ENCODE data around the gene DISC1. TPM values are rescaled to one million over a fixed set of nuclear protein-coding genes. Genes with fewer than 3 reads are reported as not detected.

The DISC1 gene
- total RNA-seq, 1 experiment from 2014 or later: 3.3 TPM

DNA sequence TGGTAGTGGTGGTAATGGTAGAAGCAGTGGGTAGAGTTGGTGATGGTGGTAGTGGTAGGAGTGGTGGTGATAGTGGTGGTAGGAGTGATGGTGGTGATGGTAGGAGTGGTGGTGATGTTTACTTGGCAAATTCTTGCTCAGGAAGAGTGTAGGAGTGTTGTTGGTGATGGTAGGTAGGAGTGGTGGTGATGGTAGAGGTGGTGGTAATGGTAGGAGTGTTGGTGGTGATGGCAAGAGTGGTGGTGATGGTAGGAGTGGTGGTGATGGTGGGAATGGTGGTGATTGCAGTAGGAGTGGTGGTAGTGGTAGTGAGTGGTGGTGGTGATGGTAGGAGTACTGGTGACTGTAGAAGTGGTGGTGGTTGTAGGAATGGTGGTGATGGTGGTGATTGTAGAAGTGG is 106.5 kb downstream of the DISC1 start:
- no peak for DNase-seq (ENCODE audit: low read depth in 1 of 2, low spot score in 2 of 2)
- Histone ChIP-seq H3K27ac (no peak overlapping the region), H3K4me3 (no peak overlapping the region), H3K27me3 (replicated peaks) (no peaks in the 10 kb centered on the region), H3K4me1 (replicated peaks) (no peaks in the 10 kb centered on the region), H3K36me3 (no peaks in the 10 kb centered on the region), H3K9me3 (replicated peaks) (no peaks in the 10 kb centered on the region)

DNA sequence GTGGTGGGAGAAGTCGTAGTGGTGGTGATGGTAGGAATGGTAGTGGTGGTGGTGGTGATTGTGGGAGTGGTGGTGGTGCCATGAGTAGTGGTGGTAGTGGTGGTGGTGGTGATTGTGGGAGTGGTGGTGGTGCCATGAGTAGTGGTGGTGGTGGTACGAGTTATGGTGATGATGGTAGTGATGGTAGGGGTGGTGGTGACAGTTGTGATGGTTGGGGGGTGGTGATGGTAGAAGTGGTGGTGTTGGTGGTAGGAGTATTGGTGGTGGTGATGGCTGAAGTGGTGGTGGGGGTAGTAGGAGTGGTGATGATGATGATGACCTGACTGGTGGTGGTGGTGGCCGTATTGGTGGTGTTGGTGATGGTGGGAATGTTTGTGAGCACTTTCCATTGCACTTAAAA is 107.1 kb downstream of the DISC1 start:
- DNase-seq (ENCODE audit: low read depth in 1 of 2, low spot score in 2 of 2): no peak
- Histone ChIP-seq H3K27me3 (replicated peaks) (no peaks in the 10 kb centered on the region), H3K4me3 (no peak overlapping the region), H3K36me3 (no peaks in the 10 kb centered on the region), H3K9me3 (replicated peaks) (no peaks in the 10 kb centered on the region), H3K4me1 (replicated peaks) (no peaks in the 10 kb centered on the region), H3K27ac (no peak overlapping the region)

DNA sequence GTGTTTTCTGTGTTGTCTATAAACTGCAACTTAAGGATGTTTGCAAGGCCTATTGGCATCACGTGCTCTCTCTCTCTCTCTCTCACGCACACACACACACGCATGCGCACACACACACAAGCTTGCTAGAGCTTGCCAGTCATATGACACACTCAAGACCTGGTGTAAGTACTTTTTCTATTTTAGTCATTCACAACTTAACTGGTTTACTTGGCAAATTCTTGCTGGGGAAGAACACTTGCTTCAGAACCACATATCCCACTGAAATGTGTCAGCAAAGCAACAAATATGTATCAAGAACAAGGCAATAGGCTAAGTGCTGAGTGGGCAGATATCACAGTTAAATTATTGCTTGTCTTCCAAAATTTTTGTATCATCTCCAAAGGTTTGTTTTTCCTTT is 107.8 kb downstream of the DISC1 start:
- H3K4me3 ChIP-seq: no peak overlapping the region
- H3K27me3 ChIP-seq (replicated peaks): no peaks in the 10 kb centered on the region
- H3K9me3 ChIP-seq (replicated peaks): no peaks in the 10 kb centered on the region
- no peaks in the 10 kb centered on the region for H3K36me3 ChIP-seq
- no peaks in the 10 kb centered on the region for H3K4me1 ChIP-seq (replicated peaks)
- DNase-seq (ENCODE audit: low read depth in 1 of 2, low spot score in 2 of 2): no peak
- H3K27ac ChIP-seq: no peak overlapping the region

DNA sequence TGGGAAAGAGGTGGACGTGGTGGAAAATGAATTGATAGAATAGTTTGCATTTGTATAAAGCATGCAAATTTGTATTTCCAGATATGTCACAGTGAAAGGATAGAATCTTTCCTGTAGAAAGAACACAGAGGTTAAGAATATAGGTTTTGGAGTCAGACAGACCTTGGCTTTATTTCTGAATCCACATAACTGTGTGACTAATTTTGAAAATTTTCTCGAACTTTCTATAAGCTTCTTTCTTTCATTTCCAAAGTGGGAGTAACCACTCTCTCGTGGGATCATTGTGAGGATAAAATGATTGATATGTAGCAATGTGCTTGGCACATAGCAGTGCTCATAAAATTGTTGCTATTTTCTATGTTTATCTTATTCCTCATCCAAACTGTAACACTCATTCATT is 108.8 kb downstream of the DISC1 start:
- no peak for DNase-seq (ENCODE audit: low read depth in 1 of 2, low spot score in 2 of 2)
- Histone ChIP-seq H3K4me1 (replicated peaks) (no peaks in the 10 kb centered on the region), H3K4me3 (no peak overlapping the region), H3K27me3 (replicated peaks) (no peaks in the 10 kb centered on the region), H3K27ac (no peak overlapping the region), H3K9me3 (replicated peaks) (no peaks in the 10 kb centered on the region), H3K36me3 (no peaks in the 10 kb centered on the region)

DNA sequence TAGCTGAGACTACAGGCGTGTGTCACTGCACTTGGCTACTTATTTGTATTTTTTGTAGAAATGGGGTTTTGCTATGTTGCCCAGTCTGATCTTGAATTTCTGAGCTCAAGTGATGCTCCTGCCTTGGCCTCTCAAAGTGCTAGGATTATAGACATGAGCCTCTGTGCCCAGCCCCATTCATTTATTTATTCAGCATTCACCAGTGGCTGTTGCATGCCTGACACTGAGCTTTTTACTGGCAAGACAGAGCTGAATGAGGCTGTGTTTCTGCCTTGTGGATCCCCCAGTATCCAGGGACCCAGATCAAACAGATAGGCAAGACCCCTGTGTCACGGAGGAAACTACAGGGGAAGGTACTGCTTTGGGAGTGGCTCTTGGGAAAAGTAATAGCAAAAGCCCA is 109.4 kb downstream of the DISC1 start:
- H3K4me3 ChIP-seq: no peak overlapping the region
- DNase-seq (ENCODE audit: low read depth in 1 of 2, low spot score in 2 of 2): no peak
- H3K27ac ChIP-seq: no peak overlapping the region
- H3K36me3 ChIP-seq: no peaks in the 10 kb centered on the region
- H3K9me3 ChIP-seq (replicated peaks): no peaks in the 10 kb centered on the region
- no peaks in the 10 kb centered on the region for H3K27me3 ChIP-seq (replicated peaks)
- H3K4me1 ChIP-seq (replicated peaks): no peaks in the 10 kb centered on the region

DNA sequence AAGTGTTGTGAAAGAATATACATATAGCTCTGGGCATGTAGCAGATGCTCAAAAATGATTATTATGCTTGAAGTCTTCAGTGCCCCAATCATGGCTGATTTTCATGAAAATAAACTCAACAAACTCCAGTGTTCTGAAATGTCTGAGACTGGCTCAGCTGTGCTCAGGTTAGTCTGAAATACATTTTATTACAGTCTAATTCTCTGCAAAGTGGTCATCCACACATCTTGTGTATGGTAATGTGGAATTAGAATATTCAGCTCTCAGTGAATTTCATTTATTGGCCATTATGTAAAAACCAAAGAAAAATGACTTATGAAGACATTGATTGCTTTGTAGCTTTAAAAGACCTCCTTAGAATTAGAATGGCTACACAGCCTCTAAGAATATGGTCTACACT is 109.9 kb downstream of the DISC1 start:
- H3K4me1 ChIP-seq (replicated peaks): no peaks in the 10 kb centered on the region
- no peaks in the 10 kb centered on the region for H3K36me3 ChIP-seq
- no peaks in the 10 kb centered on the region for H3K9me3 ChIP-seq (replicated peaks)
- H3K27ac ChIP-seq: no peak overlapping the region
- no peak overlapping the region for H3K4me3 ChIP-seq
- no peak for DNase-seq (ENCODE audit: low read depth in 1 of 2, low spot score in 2 of 2)
- H3K27me3 ChIP-seq (replicated peaks): no peaks in the 10 kb centered on the region

DNA sequence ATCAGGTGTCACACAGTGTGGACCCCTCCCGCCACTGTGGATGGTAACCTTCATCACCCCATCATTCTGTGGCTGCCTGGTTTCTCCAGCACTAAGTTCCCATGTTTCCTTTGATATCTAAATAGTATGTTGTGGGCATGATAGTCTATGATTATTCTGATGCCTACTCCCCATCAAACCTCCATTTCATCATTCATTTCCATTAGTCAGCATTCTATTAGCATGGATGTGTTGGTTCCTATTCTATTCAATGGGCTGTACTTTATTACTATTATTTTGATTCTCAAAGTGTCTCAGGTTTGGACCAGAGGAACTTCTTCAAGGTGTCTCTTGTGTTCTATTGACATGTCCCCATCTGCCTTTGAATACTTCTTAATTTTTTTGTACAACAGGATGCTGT is 112.0 kb downstream of the DISC1 start:
- Histone ChIP-seq H3K27ac (no peak overlapping the region), H3K9me3 (replicated peaks) (no peaks in the 10 kb centered on the region), H3K36me3 (no peaks in the 10 kb centered on the region), H3K4me3 (no peak overlapping the region), H3K4me1 (replicated peaks) (no peaks in the 10 kb centered on the region), H3K27me3 (replicated peaks) (no peaks in the 10 kb centered on the region)
- no peak for DNase-seq (ENCODE audit: low read depth in 1 of 2, low spot score in 2 of 2)

DNA sequence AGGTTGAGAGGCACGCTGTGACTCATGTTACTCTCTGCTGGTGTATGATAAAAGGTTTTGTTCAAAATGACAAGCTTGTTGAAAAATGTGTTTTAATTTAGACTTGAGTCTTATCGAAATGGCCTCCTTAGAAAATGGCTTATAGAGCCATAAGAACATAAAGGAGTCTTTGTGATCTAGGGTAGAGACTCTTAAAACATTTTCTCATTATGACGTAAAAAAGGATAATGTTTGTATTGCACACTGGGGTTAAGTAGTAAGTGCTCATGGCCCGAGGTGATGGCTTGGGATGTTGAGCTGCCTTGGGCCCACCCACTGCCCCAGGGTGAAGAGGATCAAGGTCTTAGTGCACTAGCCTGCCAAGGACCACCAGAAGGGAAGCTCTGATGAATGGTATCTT is 117.4 kb downstream of the DISC1 start:
- H3K27me3 ChIP-seq (replicated peaks): no peaks in the 10 kb centered on the region
- no peaks in the 10 kb centered on the region for H3K36me3 ChIP-seq
- no peaks in the 10 kb centered on the region for H3K9me3 ChIP-seq (replicated peaks)
- no peak overlapping the region for H3K27ac ChIP-seq
- DNase-seq (ENCODE audit: low read depth in 1 of 2, low spot score in 2 of 2): no peak
- no peak overlapping the region for H3K4me3 ChIP-seq
- no peaks in the 10 kb centered on the region for H3K4me1 ChIP-seq (replicated peaks)

DNA sequence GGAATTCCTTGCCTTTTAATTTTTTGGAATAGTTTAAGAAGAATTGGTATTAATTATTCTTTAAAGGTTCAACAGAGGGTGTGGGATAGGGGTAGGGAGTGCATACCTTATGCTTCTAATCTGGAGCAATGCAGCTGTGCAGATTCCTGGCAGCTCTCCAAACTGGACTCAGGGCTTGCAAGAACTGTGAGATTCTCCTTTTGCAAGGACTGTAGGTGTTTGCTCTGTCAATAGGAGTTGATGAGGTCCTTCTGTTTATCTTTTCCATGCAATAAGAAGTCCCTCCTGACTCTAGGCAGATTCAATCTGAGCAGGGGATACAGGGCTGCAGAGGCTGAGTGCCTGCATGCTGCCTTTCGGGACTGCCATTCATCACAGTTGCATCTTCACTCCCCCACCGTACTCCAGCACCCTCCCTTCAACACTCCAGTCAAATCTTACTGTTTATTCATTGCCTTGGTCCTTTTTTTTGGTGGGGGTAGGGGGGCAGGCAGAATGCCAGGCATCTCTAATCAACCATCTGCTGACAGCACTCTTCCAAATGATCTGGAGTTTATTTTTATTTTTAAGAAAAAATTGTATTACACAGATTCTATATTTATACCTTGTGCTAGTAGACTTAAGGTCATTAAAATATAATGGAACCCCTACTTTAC is 122.3 kb downstream of the DISC1 start:
- H3K9me3 ChIP-seq (replicated peaks): no peaks in the 10 kb centered on the region
- DNase-seq (ENCODE audit: low read depth in 1 of 2, low spot score in 2 of 2): no peak
- H3K4me3 ChIP-seq: no peak overlapping the region
- H3K4me1 ChIP-seq (replicated peaks): no peaks in the 10 kb centered on the region
- H3K36me3 ChIP-seq: no peaks in the 10 kb centered on the region
- no peak overlapping the region for H3K27ac ChIP-seq
- no peaks in the 10 kb centered on the region for H3K27me3 ChIP-seq (replicated peaks)

DNA sequence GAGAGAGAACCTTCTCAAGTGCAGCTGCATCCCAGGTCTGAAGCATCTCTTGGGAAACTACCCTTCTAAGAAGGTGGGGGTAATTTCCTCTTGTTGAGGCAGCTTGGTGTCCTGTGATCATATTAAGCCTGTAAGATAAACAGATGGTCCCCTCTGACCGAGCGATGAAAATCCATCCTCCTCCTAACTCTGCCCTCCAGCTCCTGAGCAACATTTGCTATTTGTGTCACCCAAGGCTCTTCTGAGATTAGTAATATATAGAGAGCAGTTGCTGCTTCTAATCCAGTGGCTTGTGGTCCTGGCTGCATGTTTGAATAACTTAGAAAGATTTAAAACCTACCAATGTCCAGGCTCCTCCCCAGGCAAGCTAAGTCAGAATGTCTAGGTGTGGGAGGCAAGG is 123.7 kb downstream of the DISC1 start:
- no peaks in the 10 kb centered on the region for H3K27me3 ChIP-seq (replicated peaks)
- no peak for DNase-seq (ENCODE audit: low read depth in 1 of 2, low spot score in 2 of 2)
- H3K9me3 ChIP-seq (replicated peaks): no peaks in the 10 kb centered on the region

DNA sequence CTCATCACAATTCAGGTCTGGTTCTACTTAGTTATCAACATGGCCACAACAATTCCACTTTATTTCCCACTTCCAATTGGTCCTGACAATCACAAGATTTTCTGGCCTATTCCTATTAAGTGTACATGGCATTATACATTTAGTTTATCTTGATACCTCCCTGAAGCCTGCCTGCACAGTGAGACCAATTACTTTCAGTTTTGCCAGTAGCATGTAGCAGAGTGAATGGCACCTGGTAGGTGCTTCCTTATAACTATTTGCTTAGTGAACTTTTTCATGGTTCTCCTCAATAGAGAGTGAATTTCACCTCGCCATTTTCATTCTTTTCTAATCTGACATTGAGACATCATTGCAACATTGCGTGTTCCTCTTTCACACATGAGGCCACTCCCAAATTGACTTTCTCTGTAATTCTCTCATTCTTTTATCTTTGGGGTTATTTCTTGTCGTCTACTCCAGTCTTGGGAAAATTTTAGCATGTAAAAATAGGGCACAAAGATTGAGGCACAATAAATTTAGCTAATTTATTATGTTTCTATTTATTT is 124.3 kb downstream of the DISC1 start:
- H3K27ac ChIP-seq: no peak overlapping the region
- no peaks in the 10 kb centered on the region for H3K27me3 ChIP-seq (replicated peaks)
- DNase-seq (ENCODE audit: low read depth in 1 of 2, low spot score in 2 of 2): no peak
- H3K9me3 ChIP-seq (replicated peaks): no peaks in the 10 kb centered on the region
- H3K4me1 ChIP-seq (replicated peaks): no peaks in the 10 kb centered on the region
- H3K36me3 ChIP-seq: no peaks in the 10 kb centered on the region
- H3K4me3 ChIP-seq: no peak overlapping the region

More for the DNA sequence above, 123.7 kb downstream of the DISC1 start:
- Histone ChIP-seq H3K36me3 (no peaks in the 10 kb centered on the region), H3K27ac (no peak overlapping the region), H3K4me1 (replicated peaks) (no peaks in the 10 kb centered on the region), H3K4me3 (no peak overlapping the region)

DNA sequence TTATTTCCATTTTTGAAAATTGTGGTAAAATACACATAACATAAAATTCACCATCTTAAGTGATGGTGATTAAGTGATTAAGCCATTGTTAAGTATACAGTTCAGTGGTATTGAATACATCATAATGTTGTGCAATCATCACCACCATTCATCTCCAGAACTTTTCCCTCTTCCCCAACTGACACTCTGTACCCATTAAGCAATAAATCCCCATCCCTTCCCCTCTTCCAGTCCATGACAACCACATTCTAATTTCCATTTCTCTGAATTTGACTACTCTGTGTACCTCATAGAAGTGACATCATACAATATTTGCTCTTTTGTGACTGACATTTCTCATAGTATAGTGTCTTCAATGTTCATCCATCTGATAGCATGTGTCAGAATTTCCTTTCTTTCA is 124.8 kb downstream of the DISC1 start:
- no peaks in the 10 kb centered on the region for H3K4me1 ChIP-seq (replicated peaks)
- no peaks in the 10 kb centered on the region for H3K9me3 ChIP-seq (replicated peaks)
- no peaks in the 10 kb centered on the region for H3K27me3 ChIP-seq (replicated peaks)
- H3K36me3 ChIP-seq: no peaks in the 10 kb centered on the region
- no peak overlapping the region for H3K27ac ChIP-seq
- H3K4me3 ChIP-seq: no peak overlapping the region
- DNase-seq (ENCODE audit: low read depth in 1 of 2, low spot score in 2 of 2): no peak

DNA sequence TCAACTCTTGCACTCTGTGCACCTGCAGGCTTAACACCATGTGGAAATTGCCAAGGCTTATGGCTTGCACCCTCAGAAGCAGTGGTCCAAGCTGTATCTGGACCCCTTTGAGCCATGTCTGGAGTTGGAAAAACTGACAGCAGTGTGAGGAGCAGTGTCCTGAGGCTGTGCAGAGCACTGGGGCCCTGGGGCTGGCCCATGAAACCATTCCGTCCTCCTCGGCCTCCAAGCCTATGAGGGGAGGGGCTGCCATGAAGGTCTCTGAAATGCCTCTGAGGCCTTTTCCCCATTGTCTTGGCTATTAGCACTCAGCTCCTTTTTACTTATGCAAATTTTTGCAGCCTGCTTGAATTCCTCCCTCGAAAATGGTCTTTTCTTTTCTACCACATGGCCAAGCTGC is 126.7 kb downstream of the DISC1 start:
- Histone ChIP-seq H3K4me1 (replicated peaks) (no peaks in the 10 kb centered on the region), H3K9me3 (replicated peaks) (no peaks in the 10 kb centered on the region), H3K4me3 (no peak overlapping the region), H3K27ac (no peak overlapping the region), H3K27me3 (replicated peaks) (no peaks in the 10 kb centered on the region), H3K36me3 (no peaks in the 10 kb centered on the region)
- DNase-seq (ENCODE audit: low read depth in 1 of 2, low spot score in 2 of 2): no peak

DNA sequence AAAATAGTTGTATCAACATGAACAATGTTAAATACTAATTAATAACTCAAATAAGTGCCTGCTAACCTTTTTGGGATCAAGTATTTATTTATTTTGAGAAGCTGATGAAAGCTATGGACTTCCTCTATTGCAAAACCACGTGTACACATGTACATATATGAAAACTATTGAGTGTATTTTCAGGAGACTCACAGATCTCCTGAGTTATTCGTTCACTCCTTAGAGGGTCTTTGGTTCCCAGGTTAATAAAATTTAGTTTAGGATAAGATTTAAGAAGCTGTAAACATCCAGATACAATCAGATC is 130.5 kb downstream of the DISC1 start:
- no peaks in the 10 kb centered on the region for H3K27me3 ChIP-seq (replicated peaks)
- H3K9me3 ChIP-seq (replicated peaks): no peaks in the 10 kb centered on the region
- no peak overlapping the region for H3K27ac ChIP-seq
- DNase-seq (ENCODE audit: low read depth in 1 of 2, low spot score in 2 of 2): peak in 1 of 2 experiments; percentile 31
- no peaks in the 10 kb centered on the region for H3K36me3 ChIP-seq
- H3K4me1 ChIP-seq (replicated peaks): no peaks in the 10 kb centered on the region
- H3K4me3 ChIP-seq: no peak overlapping the region

DNA sequence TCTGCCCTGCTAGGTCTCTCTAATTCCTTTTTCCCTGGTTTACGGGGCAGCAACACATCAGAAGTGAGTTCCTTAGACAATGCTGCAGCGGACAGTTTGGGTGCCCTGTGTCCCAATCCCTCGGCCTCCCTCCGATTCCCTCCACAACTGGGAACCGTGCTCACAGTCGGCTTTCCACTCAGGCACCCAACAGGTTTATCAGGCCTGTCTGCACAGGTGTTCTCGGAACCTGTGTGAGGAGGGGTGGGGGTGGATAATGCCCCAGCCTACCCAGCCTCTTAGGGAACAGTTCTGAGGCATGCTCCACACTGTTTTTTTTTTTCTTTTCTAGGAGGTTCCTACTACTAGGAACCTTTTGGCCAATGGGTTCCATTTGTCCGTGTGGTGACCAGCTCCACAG is 131.2 kb downstream of the DISC1 start:
- no peaks in the 10 kb centered on the region for H3K9me3 ChIP-seq (replicated peaks)
- no peak for DNase-seq (ENCODE audit: low read depth in 1 of 2, low spot score in 2 of 2)
- no peaks in the 10 kb centered on the region for H3K36me3 ChIP-seq
- H3K4me3 ChIP-seq: no peak overlapping the region
- no peaks in the 10 kb centered on the region for H3K27me3 ChIP-seq (replicated peaks)
- no peaks in the 10 kb centered on the region for H3K4me1 ChIP-seq (replicated peaks)
- no peak overlapping the region for H3K27ac ChIP-seq
